ENCODE measurements around the gene UFC1. TPM values are rescaled to one million over a fixed set of nuclear protein-coding genes. Genes with fewer than 3 reads are reported as not detected.

The UFC1 gene
- polyA plus RNA-seq (2013, experiment 1 of 2): 122 TPM
- polyA plus RNA-seq (2013, experiment 2 of 2): 120 TPM

- Histone ChIP-seq H4K8ac (ENCODE audit: low read depth, low read length) (no peak within 1 kb of the TSS), H2BK12ac (ENCODE audit: low read length) (no peak within 1 kb of the TSS), H2AFZ (ENCODE audit: low read length) (peak within 1 kb of the TSS; percentile 86), H2BK15ac (ENCODE audit: low read length) (no peak within 1 kb of the TSS), H3K79me1 (ENCODE audit: low read depth, low read length) (no peaks in the 10 kb centered on the region), H2BK5ac (ENCODE audit: low read length) (peak within 1 kb of the TSS; percentile 8), H3K9ac (ENCODE audit: low read depth, low read length, poor library complexity) (peak within 1 kb of the TSS; percentile 80), H3K18ac (ENCODE audit: low read length) (peak within 1 kb of the TSS; percentile 92), H3K4me2 (ENCODE audit: insufficient read depth, low read length, poor library complexity, severe bottlenecking) (peak within 1 kb of the TSS; percentile 70), H3K23ac (ENCODE audit: low read depth, low read length, poor library complexity) (no peak within 1 kb of the TSS), H4K91ac (ENCODE audit: low read depth, low read length, poor library complexity) (peak within 1 kb of the TSS; percentile 33), H3K9me3 (replicated peaks in 1 of 2; ENCODE audit: control insufficient read depth in 2 of 2, insufficient read depth in 1 of 2, low read depth in 1 of 2, low read length in 2 of 2) (no peaks in the 10 kb centered on the region), H3K14ac (ENCODE audit: low read length) (no peak within 1 kb of the TSS), H3K4ac (ENCODE audit: low read length) (no peak within 1 kb of the TSS), H2BK120ac (ENCODE audit: low read depth, low read length) (no peak within 1 kb of the TSS), H3K27me3 (ENCODE audit: control insufficient read depth in 3 of 3, insufficient read depth in 3 of 3, low read depth in 1 of 3, low read length in 3 of 3) (no peaks in the 10 kb centered on the region), H3K4me1 (ENCODE audit: control insufficient read depth in 2 of 2, insufficient read depth in 1 of 2, low read depth in 1 of 2, low read length in 2 of 2) (peaks cover under 1 to 2% of the 10 kb centered on the region in 2 donors), H3K36me3 (replicated peaks in 1 of 2; ENCODE audit: control insufficient read depth in 2 of 2, insufficient read depth in 2 of 2, low read length in 2 of 2) (peaks cover 8 to 22% of the 10 kb centered on the region in 2 donors), H3K27ac (replicated peaks; ENCODE audit: low read length) (peak within 1 kb of the TSS; percentile 84), H2AK5ac (ENCODE audit: low read depth, low read length) (no peak within 1 kb of the TSS), H3K4me3 (ENCODE audit: low read length in 2 of 2) (peak within 1 kb of the TSS; percentile 59 to 89)
- WGBS, 2 donors (ENCODE audit: extremely low coverage in 2 of 2, insufficient read length in 2 of 2, insufficient replicate concordance in 1 of 2): no CpG with 5 or more reads among the region's 33 CpGs
- DNase-seq (ENCODE audit: low spot score): peak; percentile 73
Observed at GRCh38 chr1:161153682-161154337, at the start of gene UFC1. Gene UFC1 (plus strand): TSS chr1:161153978. CDS start chr1:161153998, 20 bp downstream.

- Histone ChIP-seq H3K27me3 (ENCODE audit: control insufficient read depth in 3 of 3, insufficient read depth in 3 of 3, low read depth in 1 of 3, low read length in 3 of 3) (no peaks in the 10 kb centered on the region), H3K23ac (ENCODE audit: low read depth, low read length, poor library complexity) (no peak overlapping the region), H2BK12ac (ENCODE audit: low read length) (no peak overlapping the region), H2BK15ac (ENCODE audit: low read length) (no peak overlapping the region), H3K4me1 (ENCODE audit: control insufficient read depth in 2 of 2, insufficient read depth in 1 of 2, low read depth in 1 of 2, low read length in 2 of 2) (no peaks in the 10 kb centered on the region), H3K79me1 (ENCODE audit: low read depth, low read length) (peaks cover 8% of the 10 kb centered on the region), H4K8ac (ENCODE audit: low read depth, low read length) (no peak overlapping the region), H3K14ac (ENCODE audit: low read length) (no peak overlapping the region), H2AK5ac (ENCODE audit: low read depth, low read length) (no peak overlapping the region), H2AFZ (ENCODE audit: low read length) (no peak overlapping the region), H3K9me3 (replicated peaks in 1 of 2; ENCODE audit: control insufficient read depth in 2 of 2, insufficient read depth in 1 of 2, low read depth in 1 of 2, low read length in 2 of 2) (no peaks in the 10 kb centered on the region), H4K91ac (ENCODE audit: low read depth, low read length, poor library complexity) (no peak overlapping the region), H3K18ac (ENCODE audit: low read length) (no peak overlapping the region), H3K4ac (ENCODE audit: low read length) (no peak overlapping the region), H2BK120ac (ENCODE audit: low read depth, low read length) (no peak overlapping the region), H3K27ac (replicated peaks; ENCODE audit: low read length) (no peak overlapping the region), H3K9ac (ENCODE audit: low read depth, low read length, poor library complexity) (no peak overlapping the region), H3K36me3 (replicated peaks in 1 of 2; ENCODE audit: control insufficient read depth in 2 of 2, insufficient read depth in 2 of 2, low read length in 2 of 2) (peaks cover 10 to 32% of the 10 kb centered on the region in 2 donors), H2BK5ac (ENCODE audit: low read length) (no peak overlapping the region), H3K4me2 (ENCODE audit: insufficient read depth, low read length, poor library complexity, severe bottlenecking) (no peak overlapping the region), H3K4me3 (ENCODE audit: low read length in 2 of 2) (no peak overlapping the region)
- no peak for DNase-seq (ENCODE audit: low spot score)
- no CpG with 5 or more reads among the region's 1 CpG for WGBS, 2 donors (ENCODE audit: extremely low coverage in 2 of 2, insufficient read length in 2 of 2, insufficient replicate concordance in 1 of 2)
Observed at GRCh38 chr1:161106431-161106830, 47.3 kb upstream of the UFC1 start.

- Histone ChIP-seq H2AFZ (ENCODE audit: low read length) (no peak overlapping the region), H3K4me2 (ENCODE audit: insufficient read depth, low read length, poor library complexity, severe bottlenecking) (no peak overlapping the region), H3K4ac (ENCODE audit: low read length) (no peak overlapping the region), H3K27ac (replicated peaks; ENCODE audit: low read length) (no peak overlapping the region), H3K36me3 (replicated peaks in 1 of 2; ENCODE audit: control insufficient read depth in 2 of 2, insufficient read depth in 2 of 2, low read length in 2 of 2) (peaks cover 3 to 40% of the 10 kb centered on the region in 2 donors), H3K4me1 (ENCODE audit: control insufficient read depth in 2 of 2, insufficient read depth in 1 of 2, low read depth in 1 of 2, low read length in 2 of 2) (no peaks in the 10 kb centered on the region), H3K18ac (ENCODE audit: low read length) (no peak overlapping the region), H3K9me3 (replicated peaks in 1 of 2; ENCODE audit: control insufficient read depth in 2 of 2, insufficient read depth in 1 of 2, low read depth in 1 of 2, low read length in 2 of 2) (no peaks in the 10 kb centered on the region), H2BK5ac (ENCODE audit: low read length) (no peak overlapping the region), H2AK5ac (ENCODE audit: low read depth, low read length) (no peak overlapping the region), H2BK120ac (ENCODE audit: low read depth, low read length) (no peak overlapping the region), H4K91ac (ENCODE audit: low read depth, low read length, poor library complexity) (no peak overlapping the region), H3K79me1 (ENCODE audit: low read depth, low read length) (peaks cover 5% of the 10 kb centered on the region), H3K27me3 (ENCODE audit: control insufficient read depth in 3 of 3, insufficient read depth in 3 of 3, low read depth in 1 of 3, low read length in 3 of 3) (no peaks in the 10 kb centered on the region), H2BK12ac (ENCODE audit: low read length) (no peak overlapping the region), H3K23ac (ENCODE audit: low read depth, low read length, poor library complexity) (no peak overlapping the region), H2BK15ac (ENCODE audit: low read length) (no peak overlapping the region), H3K9ac (ENCODE audit: low read depth, low read length, poor library complexity) (no peak overlapping the region), H3K4me3 (ENCODE audit: low read length in 2 of 2) (no peak overlapping the region), H3K14ac (ENCODE audit: low read length) (no peak overlapping the region), H4K8ac (ENCODE audit: low read depth, low read length) (no peak overlapping the region)
- DNase-seq (ENCODE audit: low spot score): no peak
- no CpG with 5 or more reads among the region's 3 CpGs for WGBS, 2 donors (ENCODE audit: extremely low coverage in 2 of 2, insufficient read length in 2 of 2, insufficient replicate concordance in 1 of 2)
Observed at GRCh38 chr1:161111117-161111516, 42.7 kb upstream of the UFC1 start.

- Histone ChIP-seq H3K4me3 (ENCODE audit: low read length in 2 of 2) (no peak overlapping the region), H3K9ac (ENCODE audit: low read depth, low read length, poor library complexity) (no peak overlapping the region), H3K18ac (ENCODE audit: low read length) (no peak overlapping the region), H4K91ac (ENCODE audit: low read depth, low read length, poor library complexity) (no peak overlapping the region), H3K4me1 (ENCODE audit: control insufficient read depth in 2 of 2, insufficient read depth in 1 of 2, low read depth in 1 of 2, low read length in 2 of 2) (no peaks in the 10 kb centered on the region), H2BK12ac (ENCODE audit: low read length) (no peak overlapping the region), H3K36me3 (replicated peaks in 1 of 2; ENCODE audit: control insufficient read depth in 2 of 2, insufficient read depth in 2 of 2, low read length in 2 of 2) (peaks cover 3 to 43% of the 10 kb centered on the region in 2 donors), H2AFZ (ENCODE audit: low read length) (no peak overlapping the region), H3K9me3 (replicated peaks in 1 of 2; ENCODE audit: control insufficient read depth in 2 of 2, insufficient read depth in 1 of 2, low read depth in 1 of 2, low read length in 2 of 2) (no peaks in the 10 kb centered on the region), H4K8ac (ENCODE audit: low read depth, low read length) (no peak overlapping the region), H2BK120ac (ENCODE audit: low read depth, low read length) (no peak overlapping the region), H3K27me3 (ENCODE audit: control insufficient read depth in 3 of 3, insufficient read depth in 3 of 3, low read depth in 1 of 3, low read length in 3 of 3) (no peaks in the 10 kb centered on the region), H2BK15ac (ENCODE audit: low read length) (no peak overlapping the region), H3K23ac (ENCODE audit: low read depth, low read length, poor library complexity) (no peak overlapping the region), H2AK5ac (ENCODE audit: low read depth, low read length) (no peak overlapping the region), H3K4ac (ENCODE audit: low read length) (no peak overlapping the region), H3K4me2 (ENCODE audit: insufficient read depth, low read length, poor library complexity, severe bottlenecking) (no peak overlapping the region), H3K79me1 (ENCODE audit: low read depth, low read length) (peaks cover 5% of the 10 kb centered on the region), H3K14ac (ENCODE audit: low read length) (no peak overlapping the region), H2BK5ac (ENCODE audit: low read length) (no peak overlapping the region), H3K27ac (replicated peaks; ENCODE audit: low read length) (no peak overlapping the region)
- DNase-seq (ENCODE audit: low spot score): no peak
- no CpG with 5 or more reads among the region's 2 CpGs for WGBS, 2 donors (ENCODE audit: extremely low coverage in 2 of 2, insufficient read length in 2 of 2, insufficient replicate concordance in 1 of 2)
Observed at GRCh38 chr1:161111527-161111926, 42.3 kb upstream of the UFC1 start.
